ENCODE data around the gene TNFRSF25.

GRCh38 chr1:6488602-6489382 is 22.8 kb upstream of the TNFRSF25 start:
- TF ChIP-seq, protein P1, sequence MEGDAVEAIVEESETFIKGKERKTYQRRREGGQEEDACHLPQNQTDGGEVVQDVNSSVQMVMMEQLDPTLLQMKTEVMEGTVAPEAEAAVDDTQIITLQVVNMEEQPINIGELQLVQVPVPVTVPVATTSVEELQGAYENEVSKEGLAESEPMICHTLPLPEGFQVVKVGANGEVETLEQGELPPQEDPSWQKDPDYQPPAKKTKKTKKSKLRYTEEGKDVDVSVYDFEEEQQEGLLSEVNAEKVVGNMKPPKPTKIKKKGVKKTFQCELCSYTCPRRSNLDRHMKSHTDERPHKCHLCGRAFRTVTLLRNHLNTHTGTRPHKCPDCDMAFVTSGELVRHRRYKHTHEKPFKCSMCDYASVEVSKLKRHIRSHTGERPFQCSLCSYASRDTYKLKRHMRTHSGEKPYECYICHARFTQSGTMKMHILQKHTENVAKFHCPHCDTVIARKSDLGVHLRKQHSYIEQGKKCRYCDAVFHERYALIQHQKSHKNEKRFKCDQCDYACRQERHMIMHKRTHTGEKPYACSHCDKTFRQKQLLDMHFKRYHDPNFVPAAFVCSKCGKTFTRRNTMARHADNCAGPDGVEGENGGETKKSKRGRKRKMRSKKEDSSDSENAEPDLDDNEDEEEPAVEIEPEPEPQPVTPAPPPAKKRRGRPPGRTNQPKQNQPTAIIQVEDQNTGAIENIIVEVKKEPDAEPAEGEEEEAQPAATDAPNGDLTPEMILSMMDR (IDR thresholded peaks at IDR 0.05; ENCODE audit: borderline replicate concordance, extremely low read depth, low read length, poor library complexity, severe bottlenecking), result no peak
- TF ChIP-seq EZH2 (IDR thresholded peaks at IDR 0.05; ENCODE audit: borderline replicate concordance, low read depth, low read length, severe bottlenecking), result no peak

All from DND-41 (cell line).